HL-60 (cell line): Measurements from ENCODE around the gene NDP.

Experiments
- GABPA ChIP-seq: IDR thresholded peaks from 2 replicates; pipeline ENCODE4 v1.6.1; 2012; ENCODE audit warnings: low read depth
- POLR2AphosphoS5 ChIP-seq: IDR thresholded peaks from 2 replicates; pipeline ENCODE4 v1.6.1; 2012; ENCODE audit warnings: low read depth
- TF ChIP-seq, protein P1 (sequence below): IDR thresholded peaks from one replicate; pipeline ENCODE4 v1.5.1; 2011; ENCODE audit warnings: low read length, control low read depth, inconsistent platforms; ENCODE audit not compliant: insufficient read depth

GRCh38 chrX:44022964-44023363 is 49.8 kb upstream of the NDP start:
- TF ChIP-seq, protein P1, sequence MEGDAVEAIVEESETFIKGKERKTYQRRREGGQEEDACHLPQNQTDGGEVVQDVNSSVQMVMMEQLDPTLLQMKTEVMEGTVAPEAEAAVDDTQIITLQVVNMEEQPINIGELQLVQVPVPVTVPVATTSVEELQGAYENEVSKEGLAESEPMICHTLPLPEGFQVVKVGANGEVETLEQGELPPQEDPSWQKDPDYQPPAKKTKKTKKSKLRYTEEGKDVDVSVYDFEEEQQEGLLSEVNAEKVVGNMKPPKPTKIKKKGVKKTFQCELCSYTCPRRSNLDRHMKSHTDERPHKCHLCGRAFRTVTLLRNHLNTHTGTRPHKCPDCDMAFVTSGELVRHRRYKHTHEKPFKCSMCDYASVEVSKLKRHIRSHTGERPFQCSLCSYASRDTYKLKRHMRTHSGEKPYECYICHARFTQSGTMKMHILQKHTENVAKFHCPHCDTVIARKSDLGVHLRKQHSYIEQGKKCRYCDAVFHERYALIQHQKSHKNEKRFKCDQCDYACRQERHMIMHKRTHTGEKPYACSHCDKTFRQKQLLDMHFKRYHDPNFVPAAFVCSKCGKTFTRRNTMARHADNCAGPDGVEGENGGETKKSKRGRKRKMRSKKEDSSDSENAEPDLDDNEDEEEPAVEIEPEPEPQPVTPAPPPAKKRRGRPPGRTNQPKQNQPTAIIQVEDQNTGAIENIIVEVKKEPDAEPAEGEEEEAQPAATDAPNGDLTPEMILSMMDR, result no peak
- TF ChIP-seq GABPA (no peak), POLR2AphosphoS5 (no peak)
